Measurements from ENCODE around the gene TET1. TPM values are rescaled to one million over a fixed set of nuclear protein-coding genes. Genes with fewer than 3 reads are reported as not detected.

The TET1 gene
- polyA plus RNA-seq, 3 donors: 0.01 to 0.08 (median 0.06) TPM

DNA sequence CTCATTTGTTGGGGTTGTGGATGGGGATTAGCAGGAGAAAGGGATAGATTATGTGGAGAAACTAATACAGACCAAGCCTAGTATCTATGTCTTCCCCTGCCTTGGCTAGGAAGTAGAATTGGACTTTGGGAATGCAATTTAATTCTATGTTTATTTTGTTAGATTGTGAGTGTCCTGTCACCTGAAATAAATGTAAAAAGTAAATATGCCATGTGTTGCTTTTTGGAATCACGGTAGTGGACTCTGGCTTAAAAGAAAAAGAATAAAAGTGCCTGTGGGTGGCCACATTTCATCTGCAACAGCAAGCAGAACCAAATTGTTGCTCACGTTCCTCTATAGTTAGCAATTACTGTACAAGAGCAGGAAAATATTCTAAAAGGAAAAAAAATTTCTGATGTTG is 42.3 kb downstream of the TET1 start:
- no peak overlapping the region for H3K4me3 ChIP-seq (replicated peaks in 1 of 3; ENCODE audit: low read depth in 2 of 3, low read length in 3 of 3)
- peaks cover 0 to 2% of the 10 kb centered on the region in 2 donors for H3K27me3 ChIP-seq (ENCODE audit: control insufficient read depth in 2 of 2, insufficient read depth in 2 of 2, low read length in 2 of 2)
- H3K9me3 ChIP-seq (replicated peaks in 1 of 2; ENCODE audit: control insufficient read depth in 1 of 2, insufficient read depth in 1 of 2, low read length in 2 of 2): no peaks in the 10 kb centered on the region
- no peak overlapping the region for H3K27ac ChIP-seq (ENCODE audit: low read depth in 1 of 2, low read length in 2 of 2)
- no peaks in the 10 kb centered on the region for H4K20me1 ChIP-seq (ENCODE audit: insufficient read depth, low read length)
- H3K4me1 Mint-ChIP-seq: peaks cover 16% of the 10 kb centered on the region
- peaks cover 0 to 2% (median 0%) of the 10 kb centered on the region in 7 donors for H3K9me3 Mint-ChIP-seq
- intact Hi-C loops (cut with micrococcal nuclease): no loop called here
- H3K36me3 Mint-ChIP-seq: peaks cover 0 to 2% of the 10 kb centered on the region in 2 donors
- no peak for DNase-seq
- H3K4me2 ChIP-seq (replicated peaks; ENCODE audit: extremely low read depth, low read length, poor library complexity, severe bottlenecking): no peak overlapping the region
- no peak overlapping the region for H3K4me3 Mint-ChIP-seq
- H3K27me3 Mint-ChIP-seq (ENCODE audit: low read depth in 3 of 3): peaks cover 5 to 10% (median 7%) of the 10 kb centered on the region in 3 donors
- no peaks in the 10 kb centered on the region for H3K36me3 ChIP-seq (replicated peaks in 1 of 2; ENCODE audit: control insufficient read depth in 1 of 2, insufficient read depth in 2 of 2, low read length in 2 of 2)
- H3K4me1 ChIP-seq (ENCODE audit: control insufficient read depth in 1 of 2, insufficient read depth in 2 of 2, low read length in 2 of 2): peaks cover 9 to 11% of the 10 kb centered on the region in 2 donors
- no peak overlapping the region for H3K27ac Mint-ChIP-seq
- no peaks in the 10 kb centered on the region for H3K79me2 ChIP-seq (ENCODE audit: insufficient read depth, low read length)
- no peak overlapping the region for H2AFZ ChIP-seq (ENCODE audit: insufficient read depth, low read depth, low read length, poor library complexity, severe bottlenecking)
- WGBS (ENCODE audit: insufficient coverage): 100% methylated on average over 1 of the region's 2 CpGs
- TF ChIP-seq, protein P1, sequence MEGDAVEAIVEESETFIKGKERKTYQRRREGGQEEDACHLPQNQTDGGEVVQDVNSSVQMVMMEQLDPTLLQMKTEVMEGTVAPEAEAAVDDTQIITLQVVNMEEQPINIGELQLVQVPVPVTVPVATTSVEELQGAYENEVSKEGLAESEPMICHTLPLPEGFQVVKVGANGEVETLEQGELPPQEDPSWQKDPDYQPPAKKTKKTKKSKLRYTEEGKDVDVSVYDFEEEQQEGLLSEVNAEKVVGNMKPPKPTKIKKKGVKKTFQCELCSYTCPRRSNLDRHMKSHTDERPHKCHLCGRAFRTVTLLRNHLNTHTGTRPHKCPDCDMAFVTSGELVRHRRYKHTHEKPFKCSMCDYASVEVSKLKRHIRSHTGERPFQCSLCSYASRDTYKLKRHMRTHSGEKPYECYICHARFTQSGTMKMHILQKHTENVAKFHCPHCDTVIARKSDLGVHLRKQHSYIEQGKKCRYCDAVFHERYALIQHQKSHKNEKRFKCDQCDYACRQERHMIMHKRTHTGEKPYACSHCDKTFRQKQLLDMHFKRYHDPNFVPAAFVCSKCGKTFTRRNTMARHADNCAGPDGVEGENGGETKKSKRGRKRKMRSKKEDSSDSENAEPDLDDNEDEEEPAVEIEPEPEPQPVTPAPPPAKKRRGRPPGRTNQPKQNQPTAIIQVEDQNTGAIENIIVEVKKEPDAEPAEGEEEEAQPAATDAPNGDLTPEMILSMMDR (IDR thresholded peaks at IDR 0.05): no peak
- no peak overlapping the region for H3K9ac ChIP-seq (ENCODE audit: insufficient read depth, low read length, poor library complexity, severe bottlenecking)

DNA sequence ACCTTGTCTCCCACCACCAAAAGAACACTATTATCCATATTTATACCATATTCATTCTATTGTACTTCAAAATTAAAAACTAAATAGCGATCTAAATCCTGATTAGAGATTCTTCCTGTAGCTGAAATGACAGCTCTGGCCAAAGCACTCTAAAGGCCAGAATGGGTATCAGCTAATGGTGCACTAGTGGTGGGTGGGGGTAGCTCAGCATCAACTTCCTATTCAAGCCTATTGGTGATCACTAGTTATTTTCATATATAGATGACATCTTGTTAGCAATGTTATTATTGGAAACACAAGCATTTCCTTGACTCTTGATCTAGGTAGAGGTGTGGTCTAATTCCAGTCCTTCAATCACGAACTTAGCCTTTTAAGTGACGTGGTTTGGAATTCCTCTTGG is 43.6 kb downstream of the TET1 start:
- peaks cover 3 to 10% (median 7%) of the 10 kb centered on the region in 3 donors for H3K27me3 Mint-ChIP-seq (ENCODE audit: low read depth in 3 of 3)
- Histone ChIP-seq H3K9me3 (replicated peaks in 1 of 2; ENCODE audit: control insufficient read depth in 1 of 2, insufficient read depth in 1 of 2, low read length in 2 of 2) (no peaks in the 10 kb centered on the region), H3K27ac (ENCODE audit: low read depth in 1 of 2, low read length in 2 of 2) (no peak overlapping the region), H3K9ac (ENCODE audit: insufficient read depth, low read length, poor library complexity, severe bottlenecking) (no peak overlapping the region), H3K27me3 (ENCODE audit: control insufficient read depth in 2 of 2, insufficient read depth in 2 of 2, low read length in 2 of 2) (peaks cover 0 to 2% of the 10 kb centered on the region in 2 donors), H3K4me2 (replicated peaks; ENCODE audit: extremely low read depth, low read length, poor library complexity, severe bottlenecking) (no peak overlapping the region), H3K4me3 (replicated peaks in 1 of 3; ENCODE audit: low read depth in 2 of 3, low read length in 3 of 3) (no peak overlapping the region), H2AFZ (ENCODE audit: insufficient read depth, low read depth, low read length, poor library complexity, severe bottlenecking) (no peak overlapping the region), H3K4me1 (ENCODE audit: control insufficient read depth in 1 of 2, insufficient read depth in 2 of 2, low read length in 2 of 2) (peaks cover 9 to 11% of the 10 kb centered on the region in 2 donors), H3K79me2 (ENCODE audit: insufficient read depth, low read length) (no peaks in the 10 kb centered on the region), H3K36me3 (replicated peaks in 1 of 2; ENCODE audit: control insufficient read depth in 1 of 2, insufficient read depth in 2 of 2, low read length in 2 of 2) (no peaks in the 10 kb centered on the region), H4K20me1 (ENCODE audit: insufficient read depth, low read length) (no peaks in the 10 kb centered on the region)
- TF ChIP-seq, protein P1 (IDR thresholded peaks at IDR 0.05): no peak
- WGBS (ENCODE audit: insufficient coverage): no CpG with 5 or more reads among the region's 3 CpGs
- peaks cover 0 to 2% (median 0%) of the 10 kb centered on the region in 7 donors for H3K9me3 Mint-ChIP-seq
- intact Hi-C loops (cut with micrococcal nuclease): no loop called here
- peaks cover 16% of the 10 kb centered on the region for H3K4me1 Mint-ChIP-seq
- peaks cover 0 to 2% of the 10 kb centered on the region in 2 donors for H3K36me3 Mint-ChIP-seq
- H3K27ac Mint-ChIP-seq: no peak overlapping the region
- no peak overlapping the region for H3K4me3 Mint-ChIP-seq
- DNase-seq: no peak

All from CD14-positive monocyte (primary cell).